ENCODE results near the gene CDK14. TPM values are rescaled to one million over a fixed set of nuclear protein-coding genes. Genes with fewer than 3 reads are reported as not detected.

The CDK14 gene
- total RNA-seq, 2 experiments from 2014 or later = 0.05 to 0.27 TPM

DNA sequence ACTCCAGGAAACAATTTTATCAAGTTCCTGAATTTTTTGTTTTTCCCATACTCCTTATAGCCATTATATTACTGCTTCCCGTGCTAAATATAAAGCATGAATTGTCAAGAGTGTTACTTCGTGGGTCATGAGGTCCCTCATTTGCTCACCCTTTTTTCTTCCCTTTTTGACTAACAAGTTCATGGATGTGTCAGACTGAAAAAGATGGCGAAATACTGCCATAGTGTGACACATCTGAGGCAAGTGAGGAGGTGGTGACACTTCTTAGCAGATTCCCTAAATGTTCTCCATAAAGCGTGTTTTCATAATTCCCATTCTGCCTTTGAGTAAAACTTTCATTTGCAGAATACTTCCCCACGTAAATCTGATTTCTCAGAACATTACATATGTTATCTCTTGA is 398.5 kb downstream of the CDK14 start:
- H3K27me3 Mint-ChIP-seq = no peaks in the 10 kb centered on the region
- no peaks in the 10 kb centered on the region for H3K36me3 Mint-ChIP-seq (ENCODE audit: low read depth)
- H3K4me3 Mint-ChIP-seq = no peak overlapping the region
- CTCF ChIA-PET = no interaction called here
- intact Hi-C loops (cut with micrococcal nuclease) = no loop called here
- no peak overlapping the region for H3K27ac Mint-ChIP-seq
- TF ChIP-seq, protein P1, sequence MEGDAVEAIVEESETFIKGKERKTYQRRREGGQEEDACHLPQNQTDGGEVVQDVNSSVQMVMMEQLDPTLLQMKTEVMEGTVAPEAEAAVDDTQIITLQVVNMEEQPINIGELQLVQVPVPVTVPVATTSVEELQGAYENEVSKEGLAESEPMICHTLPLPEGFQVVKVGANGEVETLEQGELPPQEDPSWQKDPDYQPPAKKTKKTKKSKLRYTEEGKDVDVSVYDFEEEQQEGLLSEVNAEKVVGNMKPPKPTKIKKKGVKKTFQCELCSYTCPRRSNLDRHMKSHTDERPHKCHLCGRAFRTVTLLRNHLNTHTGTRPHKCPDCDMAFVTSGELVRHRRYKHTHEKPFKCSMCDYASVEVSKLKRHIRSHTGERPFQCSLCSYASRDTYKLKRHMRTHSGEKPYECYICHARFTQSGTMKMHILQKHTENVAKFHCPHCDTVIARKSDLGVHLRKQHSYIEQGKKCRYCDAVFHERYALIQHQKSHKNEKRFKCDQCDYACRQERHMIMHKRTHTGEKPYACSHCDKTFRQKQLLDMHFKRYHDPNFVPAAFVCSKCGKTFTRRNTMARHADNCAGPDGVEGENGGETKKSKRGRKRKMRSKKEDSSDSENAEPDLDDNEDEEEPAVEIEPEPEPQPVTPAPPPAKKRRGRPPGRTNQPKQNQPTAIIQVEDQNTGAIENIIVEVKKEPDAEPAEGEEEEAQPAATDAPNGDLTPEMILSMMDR (IDR thresholded peaks at IDR 0.05) = no peak
- POLR2A ChIA-PET = no interaction called here
- no peaks in the 10 kb centered on the region for H3K9me3 Mint-ChIP-seq
- no peak for DNase-seq
- no peak for ATAC-seq
- no peaks in the 10 kb centered on the region for H3K4me1 Mint-ChIP-seq (ENCODE audit: low read depth)

DNA sequence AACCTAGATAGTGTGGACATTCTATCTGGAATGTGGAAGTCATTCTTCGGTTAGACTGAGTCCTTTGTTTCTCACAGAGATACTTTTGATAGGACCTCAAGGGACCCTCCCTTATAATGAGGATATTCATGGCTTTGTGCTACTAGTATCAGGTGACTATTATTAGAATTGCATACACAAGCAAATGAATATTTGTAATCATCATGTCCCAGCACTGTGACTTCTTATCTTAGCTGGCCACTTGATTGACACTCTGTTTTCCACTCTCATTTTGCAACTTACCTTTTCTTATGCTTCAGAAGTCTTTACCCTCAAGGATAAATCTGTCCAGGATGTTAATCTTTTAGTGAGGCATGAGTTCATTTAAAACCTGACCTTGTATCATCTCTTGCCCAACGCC is 399.9 kb downstream of the CDK14 start:
- TF ChIP-seq, protein P1 (IDR thresholded peaks at IDR 0.05) = no peak
- Mint-ChIP-seq H3K4me1 (ENCODE audit: low read depth) (no peaks in the 10 kb centered on the region), H3K27me3 (no peaks in the 10 kb centered on the region), H3K9me3 (no peaks in the 10 kb centered on the region), H3K4me3 (no peak overlapping the region), H3K36me3 (ENCODE audit: low read depth) (no peaks in the 10 kb centered on the region), H3K27ac (no peak overlapping the region)
- CTCF ChIA-PET = no interaction called here
- ATAC-seq (no peak), DNase-seq (no peak)
- intact Hi-C loops (cut with micrococcal nuclease) = no loop called here
- POLR2A ChIA-PET = no interaction called here

DNA sequence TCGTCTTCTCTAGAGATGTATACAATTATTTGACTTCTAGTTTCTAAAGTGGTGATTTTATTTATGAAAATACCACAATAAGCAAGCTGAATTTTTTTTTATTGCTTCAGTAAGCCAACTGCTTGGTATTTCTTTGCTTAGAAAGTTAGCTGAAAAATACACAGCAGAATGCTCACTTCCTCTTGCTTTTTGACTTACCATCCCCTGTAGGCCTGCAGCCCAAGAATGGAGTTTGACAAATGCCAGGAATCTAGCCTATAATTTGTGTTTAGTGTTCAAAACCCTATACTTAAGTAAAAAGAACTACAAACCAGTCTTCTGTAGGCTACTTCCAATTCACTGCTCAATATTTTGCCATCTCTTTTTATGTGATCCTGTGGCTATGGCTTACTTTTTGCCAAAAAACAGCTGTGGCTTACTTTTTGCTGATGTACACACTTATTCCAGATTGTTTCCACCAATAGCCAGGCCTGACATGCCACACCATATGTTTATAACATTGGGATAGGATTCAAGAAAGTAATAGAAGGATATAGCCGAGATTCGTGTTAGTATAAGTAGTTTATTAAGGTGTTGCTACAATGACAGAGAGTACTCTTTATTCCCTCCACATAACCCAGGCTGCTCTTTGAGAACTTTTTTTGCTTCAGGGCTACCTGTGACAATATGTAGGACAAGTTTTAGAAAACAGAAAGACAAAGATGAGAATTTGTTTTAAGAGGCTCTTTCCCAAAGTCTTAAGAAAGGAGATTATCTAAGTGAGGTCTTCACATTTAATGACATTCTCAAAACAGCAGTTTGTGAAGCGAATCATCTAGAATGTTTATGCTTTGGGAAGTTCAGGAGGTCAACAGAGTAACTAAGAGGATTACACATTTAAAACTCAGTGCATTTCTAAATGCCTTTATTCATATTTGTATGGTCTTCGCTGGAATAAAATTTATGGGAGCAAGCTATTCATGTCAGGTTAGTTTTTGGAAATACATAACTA is 404.2 kb downstream of the CDK14 start:
- ATAC-seq (no peak), DNase-seq (no peak)
- intact Hi-C loops (cut with micrococcal nuclease) = no loop called here
- H3K27ac Mint-ChIP-seq = no peak overlapping the region
- TF ChIP-seq, protein P1 (IDR thresholded peaks at IDR 0.05) = no peak
- H3K36me3 Mint-ChIP-seq (ENCODE audit: low read depth) = no peaks in the 10 kb centered on the region
- ChIA-PET POLR2A (interaction anchor here (0.7 to 1.4 kb wide), 2 partner anchors 9 to 18 kb away, joined by 3 read pairs; no protein-coding TSS in a partner anchor), CTCF (interaction anchor here (0.7 kb wide), 1 partner anchor 54 kb away, joined by 3 read pairs; no protein-coding TSS in a partner anchor)
- no peak overlapping the region for H3K4me3 Mint-ChIP-seq
- H3K4me1 Mint-ChIP-seq (ENCODE audit: low read depth) = no peaks in the 10 kb centered on the region
- no peaks in the 10 kb centered on the region for H3K27me3 Mint-ChIP-seq
- peaks cover 3% of the 10 kb centered on the region for H3K9me3 Mint-ChIP-seq

DNA sequence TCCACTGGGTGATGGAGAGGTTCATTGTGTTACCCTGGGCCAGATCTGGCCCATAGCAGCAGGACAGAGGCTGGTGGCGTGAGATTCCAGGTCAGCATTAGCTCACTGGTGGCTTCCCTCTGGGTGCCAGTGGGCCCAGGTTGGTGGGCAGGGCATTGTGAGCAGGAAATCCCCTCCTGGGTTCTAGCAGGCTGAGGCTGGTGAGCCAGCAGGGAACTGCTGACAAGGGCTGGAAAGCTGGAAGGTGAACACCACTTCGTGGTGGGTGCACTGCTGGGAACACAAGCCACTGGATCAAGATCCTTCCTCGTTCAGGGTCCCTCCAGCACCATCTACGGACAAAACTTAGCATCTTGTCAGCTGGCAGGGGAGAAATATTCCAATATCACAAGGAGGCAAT is 408.9 kb downstream of the CDK14 start:
- ATAC-seq (no peak), DNase-seq (no peak)
- Mint-ChIP-seq H3K27me3 (no peaks in the 10 kb centered on the region), H3K36me3 (ENCODE audit: low read depth) (no peaks in the 10 kb centered on the region), H3K27ac (no peak overlapping the region), H3K4me3 (no peak overlapping the region), H3K9me3 (peaks cover 3% of the 10 kb centered on the region), H3K4me1 (ENCODE audit: low read depth) (no peaks in the 10 kb centered on the region)
- ChIA-PET POLR2A (no interaction called here), CTCF (no interaction called here)
- TF ChIP-seq, protein P1 (IDR thresholded peaks at IDR 0.05) = no peak
- intact Hi-C loops (cut with micrococcal nuclease) = no loop called here

DNA sequence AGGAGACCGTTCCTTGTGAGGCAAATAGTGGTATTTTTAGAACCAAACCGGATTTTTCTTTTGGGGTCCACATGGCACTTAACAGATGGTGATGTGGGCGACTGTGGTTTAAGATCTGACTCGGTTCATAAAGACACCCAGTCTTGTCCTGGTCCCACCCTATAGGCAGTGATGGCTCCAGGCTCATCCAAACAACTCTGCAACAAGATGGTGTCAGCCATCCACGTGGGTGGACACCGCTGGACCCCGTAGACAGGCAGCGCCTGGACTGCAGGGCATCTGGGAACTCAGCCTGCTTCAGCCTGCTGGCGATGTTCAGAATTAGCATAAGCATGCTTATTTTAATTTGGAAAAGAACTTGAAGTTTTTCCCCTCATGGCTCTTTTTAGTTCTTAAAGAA is 409.7 kb downstream of the CDK14 start:
- ChIA-PET POLR2A (no interaction called here), CTCF (no interaction called here)
- ATAC-seq (no peak), DNase-seq (no peak)
- H3K27ac Mint-ChIP-seq = no peak overlapping the region
- no peaks in the 10 kb centered on the region for H3K36me3 Mint-ChIP-seq (ENCODE audit: low read depth)
- TF ChIP-seq, protein P1 (IDR thresholded peaks at IDR 0.05) = no peak
- intact Hi-C loops (cut with micrococcal nuclease) = no loop called here
- H3K27me3 Mint-ChIP-seq = no peaks in the 10 kb centered on the region
- H3K9me3 Mint-ChIP-seq = peaks cover 3% of the 10 kb centered on the region
- H3K4me3 Mint-ChIP-seq = no peak overlapping the region
- no peaks in the 10 kb centered on the region for H3K4me1 Mint-ChIP-seq (ENCODE audit: low read depth)
